Pancreas (tissue), 10 donors: ENCODE results near the gene BACH2. TPM values are rescaled to one million over a fixed set of nuclear protein-coding genes. Genes with fewer than 3 reads are reported as not detected.

Experiments
- ATAC-seq, 4 donors: fragments of 200-7000 bp; cut with Tn5 transposase; one replicate each; pipeline versions ENCODE4 v1.8.0 to v1.9.1; 2020; ENCODE audit warnings: mild to moderate bottlenecking in 4 of 4, moderate library complexity in 4 of 4
- DNase-seq, 6 donors: peaks; one replicate each; pipeline ENCODE4 v3.0.0-alpha.2; 2020
- FAIRE-seq: peaks from 2 replicates; lab custom pipeline; 2012; peaks lifted over from hg19 to GRCh38; lab: Jason Lieb, UNC
- H3K27ac ChIP-seq, 4 donors: fragments of 200-600 bp; sonication (generic); 1 replicate in 3 of 4; 2 replicates in 1 of 4; pipeline versions ENCODE4 v1.5.0 to v1.8.0; 2020
- H3K27me3 ChIP-seq, 4 donors: fragments of 200-600 bp; one replicate each; pipeline ENCODE4 v1.8.0; 2021
- H3K36me3 ChIP-seq, 3 donors: fragments of 200-600 bp; sonication (generic) in 1 of 3; one replicate each; pipeline versions ENCODE4 v1.5.0 to v1.8.0; 2020 to 2021
- H3K4me1 ChIP-seq, 3 donors: fragments of 200-600 bp; one replicate each; pipeline ENCODE4 v1.8.0; 2021
- H3K4me3 ChIP-seq, 4 donors: fragments of 200-600 bp; sonication (generic) in 2 of 4; one replicate each; pipeline versions ENCODE4 v1.5.0 to v1.8.0; 2020 to 2021
- H3K9me3 ChIP-seq, 4 donors: fragments of 200-600 bp; one replicate each; pipeline ENCODE4 v1.8.0; 2021
- WGBS, 2 donors: extraction: QIAGEN DNeasy Blood & Tissue Kit; methylation state at CpG; one replicate each; pipeline ENCODE4 v1.1.7; 2013; 5-methylcytosine and 5-hydroxymethylcytosine counted together
- intact Hi-C, 3 donors: fragments of 100-400 bp; cut with DNase I; formaldehyde crosslinking; loops; one replicate each; pipeline versions ENCODE4 v1.11.1 to v1.14.2; 2022
- polyA plus RNA-seq, 2 donors: library from polyadenylated mRNA; stranded (reverse); fragments of 200-250 nt; gene quantifications; one replicate each; pipeline ENCODE4 v1.2.3, GENCODE V29; 2013
- total RNA-seq, 6 donors: library from RNA; stranded (reverse); fragmentation: NEBNext Ultra II Directional in 4 of 6; extraction: Animal tissue kit (Norgen Biotek cat#: 25700) in 4 of 6; gene quantifications; one replicate each; pipeline versions ENCODE4 v1.2.1 to v1.2.4, GENCODE V29; 2021 to 2023
- TF ChIP-seq, protein P1 (sequence below), 4 donors: fragments of 200-600 bp; sonication (generic) in 3 of 4; IDR thresholded peaks; one replicate each; pipeline versions ENCODE4 v1.5.0 to v1.8.0; 2021; ENCODE audit warnings: antibody characterized with exemption in 4 of 4
- donor health status: healthy with polysubstance abuse.
- donor health status: DM: no; HTN: no; CAD: no; lungs with moderate emphysema.
- donor health status: DM: no; HTN: no; CAD: no.
- donor health status: control.
- donor health status: control.
- donor health status: Bipolar disorder and iron deficiency.
- donor health status: DM: yes; HTN: yes; CAD: no.
- donor health status: DM: no; HTN: no; CAD: no.
- donor health status: DM: no; HTN: no; CAD: no.
- donor health status: DM: yes; HTN: yes; CAD: no.

Gene BACH2
- total and polyA plus RNA-seq, 8 donors = 0.61 to 8.0 (median 4.9) TPM

GRCh38 chr6:90226257-90226656 lies 70.4 kb downstream of the BACH2 start:
- TF ChIP-seq, protein P1, sequence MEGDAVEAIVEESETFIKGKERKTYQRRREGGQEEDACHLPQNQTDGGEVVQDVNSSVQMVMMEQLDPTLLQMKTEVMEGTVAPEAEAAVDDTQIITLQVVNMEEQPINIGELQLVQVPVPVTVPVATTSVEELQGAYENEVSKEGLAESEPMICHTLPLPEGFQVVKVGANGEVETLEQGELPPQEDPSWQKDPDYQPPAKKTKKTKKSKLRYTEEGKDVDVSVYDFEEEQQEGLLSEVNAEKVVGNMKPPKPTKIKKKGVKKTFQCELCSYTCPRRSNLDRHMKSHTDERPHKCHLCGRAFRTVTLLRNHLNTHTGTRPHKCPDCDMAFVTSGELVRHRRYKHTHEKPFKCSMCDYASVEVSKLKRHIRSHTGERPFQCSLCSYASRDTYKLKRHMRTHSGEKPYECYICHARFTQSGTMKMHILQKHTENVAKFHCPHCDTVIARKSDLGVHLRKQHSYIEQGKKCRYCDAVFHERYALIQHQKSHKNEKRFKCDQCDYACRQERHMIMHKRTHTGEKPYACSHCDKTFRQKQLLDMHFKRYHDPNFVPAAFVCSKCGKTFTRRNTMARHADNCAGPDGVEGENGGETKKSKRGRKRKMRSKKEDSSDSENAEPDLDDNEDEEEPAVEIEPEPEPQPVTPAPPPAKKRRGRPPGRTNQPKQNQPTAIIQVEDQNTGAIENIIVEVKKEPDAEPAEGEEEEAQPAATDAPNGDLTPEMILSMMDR (IDR thresholded peaks at IDR 0.05) = no peak
- intact Hi-C loops = loop anchor here in 1 of 3 donors (10.0 kb wide), 1 partner anchor 59 kb away; no protein-coding TSS in a partner anchor
- H3K27ac ChIP-seq = no peak overlapping the region
- WGBS, 2 donors = 64 to 81% methylated on average over 2 of the region's 2 CpGs
- no peaks in the 10 kb centered on the region for H3K27me3 ChIP-seq
- no peaks in the 10 kb centered on the region for H3K4me1 ChIP-seq
- ATAC-seq = no peak
- no peaks in the 10 kb centered on the region for H3K9me3 ChIP-seq
- FAIRE-seq = no peak
- H3K36me3 ChIP-seq = no peaks in the 10 kb centered on the region
- no peak for DNase-seq
- no peak overlapping the region for H3K4me3 ChIP-seq

- FAIRE-seq (no peak), DNase-seq (no peak), ATAC-seq (no peak)
- Histone ChIP-seq H3K4me3 (no peak overlapping the region), H3K4me1 (peaks cover 7 to 18% (median 14%) of the 10 kb centered on the region in 3 donors), H3K27me3 (no peaks in the 10 kb centered on the region), H3K36me3 (no peaks in the 10 kb centered on the region), H3K9me3 (no peaks in the 10 kb centered on the region), H3K27ac (no peak overlapping the region)
- TF ChIP-seq, protein P1 (IDR thresholded peaks at IDR 0.05) = no peak
- 74 to 77% methylated on average over 1 of the region's 1 CpG for WGBS, 2 donors
- intact Hi-C loops = loop anchor here in 1 of 3 donors (10.0 kb wide), 1 partner anchor 61 kb away; no protein-coding TSS in a partner anchor
These were observed 72.4 kb downstream of the BACH2 start for GRCh38 chr6:90224196-90224595.

DNA sequence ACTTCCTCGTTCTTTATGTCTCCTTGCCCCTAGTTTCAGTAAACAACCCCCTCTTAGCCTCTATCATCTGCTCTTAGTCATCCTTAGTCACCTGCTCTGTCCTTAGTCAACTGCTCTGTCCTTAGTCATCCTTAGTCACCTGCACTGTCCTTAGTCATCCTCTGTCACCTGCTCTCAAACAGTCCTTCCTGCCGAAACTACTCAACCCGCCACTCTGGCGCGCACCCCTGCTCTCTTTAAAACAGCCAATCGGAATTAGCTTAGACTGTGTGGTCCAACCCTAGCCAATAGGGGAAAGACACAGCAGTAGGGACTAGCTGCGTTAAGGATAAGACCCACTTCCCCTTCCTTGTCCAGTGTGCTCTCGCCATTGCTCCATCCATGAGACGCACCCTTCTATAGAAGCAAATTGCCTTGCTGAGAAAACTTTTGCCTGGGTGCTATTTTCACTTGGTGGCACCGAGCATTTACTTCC lies 73.9 kb downstream of the BACH2 start:
- intact Hi-C loops = loop anchor here in 1 of 3 donors (10.0 kb wide), 1 partner anchor 62 kb away; no protein-coding TSS in a partner anchor
- Histone ChIP-seq H3K27ac (no peak overlapping the region), H3K4me1 (peaks cover 10 to 22% (median 17%) of the 10 kb centered on the region in 3 donors), H3K4me3 (no peak overlapping the region), H3K9me3 (no peaks in the 10 kb centered on the region), H3K27me3 (no peaks in the 10 kb centered on the region), H3K36me3 (no peaks in the 10 kb centered on the region)
- DNase-seq = no peak
- 94 to 95% methylated on average over 10 of the region's 10 CpGs for WGBS, 2 donors
- no peak for FAIRE-seq
- TF ChIP-seq, protein P1 (IDR thresholded peaks at IDR 0.05) = no peak
- ATAC-seq = no peak

GRCh38 chr6:90222008-90222407 lies 74.6 kb downstream of the BACH2 start:
- DNase-seq (no peak), ATAC-seq (no peak), FAIRE-seq (no peak)
- TF ChIP-seq, protein P1 (IDR thresholded peaks at IDR 0.05) = no peak
- H3K36me3 ChIP-seq = no peaks in the 10 kb centered on the region
- H3K4me1 ChIP-seq = peaks cover 18 to 30% (median 25%) of the 10 kb centered on the region in 3 donors
- 99 to 100% methylated on average over 1 of the region's 1 CpG for WGBS, 2 donors
- no peaks in the 10 kb centered on the region for H3K27me3 ChIP-seq
- H3K4me3 ChIP-seq = no peak overlapping the region
- intact Hi-C loops = loop anchor here in 1 of 3 donors (10.0 kb wide), 1 partner anchor 63 kb away; no protein-coding TSS in a partner anchor
- H3K27ac ChIP-seq = no peak overlapping the region
- no peaks in the 10 kb centered on the region for H3K9me3 ChIP-seq

- FAIRE-seq (no peak), DNase-seq (no peak), ATAC-seq (no peak)
- H3K27ac ChIP-seq = no peak overlapping the region
- TF ChIP-seq, protein P1 (IDR thresholded peaks at IDR 0.05) = no peak
- H3K36me3 ChIP-seq = no peaks in the 10 kb centered on the region
- intact Hi-C loops = loop anchor here in 1 of 3 donors (10.0 kb wide), 1 partner anchor 63 kb away; no protein-coding TSS in a partner anchor
- peaks cover 22 to 36% (median 31%) of the 10 kb centered on the region in 3 donors for H3K4me1 ChIP-seq
- no peaks in the 10 kb centered on the region for H3K9me3 ChIP-seq
- no peak overlapping the region for H3K4me3 ChIP-seq
- 93 to 98% methylated on average over 4 of the region's 4 CpGs for WGBS, 2 donors
- no peaks in the 10 kb centered on the region for H3K27me3 ChIP-seq
These were observed 75.2 kb downstream of the BACH2 start for GRCh38 chr6:90221403-90221802.
